ENCODE data around the gene EARS2. TPM values are rescaled to one million over a fixed set of nuclear protein-coding genes. Genes with fewer than 3 reads are reported as not detected.

Gene EARS2
- total and polyA plus RNA-seq, 2 of the 4 experiments (the other 2 are of a cell fraction) = 28.1 to 37.8 TPM

DNA sequence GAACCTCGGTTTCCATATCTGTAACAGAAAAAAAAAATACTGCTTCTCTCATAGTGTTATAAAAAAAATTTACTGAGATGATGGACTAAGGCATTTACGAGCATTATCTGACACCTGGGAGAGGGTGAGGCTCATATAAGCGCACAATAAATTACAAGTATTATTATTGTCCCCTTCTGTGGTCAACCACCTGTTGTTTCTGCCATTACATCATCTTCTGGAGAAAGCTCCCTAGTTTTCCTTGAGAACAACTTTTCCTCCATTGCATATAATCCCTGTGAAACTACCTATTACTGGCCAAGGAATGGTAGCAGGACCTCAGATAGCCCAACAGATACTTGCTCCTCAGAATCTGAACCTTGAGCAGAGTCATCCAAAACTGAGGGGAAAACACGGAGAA is 35.2 kb downstream of the EARS2 start:
- Histone ChIP-seq H3K4me2 (ENCODE audit: low read depth, low read length) (no peak overlapping the region), H3K23ac (ENCODE audit: low read depth, low read length) (no peak overlapping the region), H2BK5ac (ENCODE audit: low read depth, low read length, poor library complexity, severe bottlenecking) (no peak overlapping the region), H2AFZ (replicated peaks; ENCODE audit: low read length, poor library complexity) (no peak overlapping the region), H3K4ac (ENCODE audit: low read depth, low read length) (no peak overlapping the region), H3K18ac (ENCODE audit: low read depth, low read length) (no peak overlapping the region), H3K14ac (replicated peaks; ENCODE audit: low read depth, low read length) (no peak overlapping the region), H4K8ac (ENCODE audit: low read depth in 2 of 2, low read length in 2 of 2) (no peak overlapping the region), H3K36me3 (ENCODE audit: control insufficient read depth, insufficient read depth, low read length) (peaks cover 42% of the 10 kb centered on the region), H2AK9ac (replicated peaks; ENCODE audit: low read depth, low read length, poor library complexity) (no peak overlapping the region), H3K9me1 (ENCODE audit: insufficient read depth, low read length) (0 out of 2 replicates have a peak, but pooled peaks cover 4% of the 10 kb centered on the region), H3K4me1 (ENCODE audit: control insufficient read depth, insufficient read depth, low read length) (no peaks in the 10 kb centered on the region), H4K20me1 (ENCODE audit: insufficient read depth, low read length) (no peaks in the 10 kb centered on the region), H3K4me3 (ENCODE audit: insufficient read depth, low read depth, low read length) (no peak overlapping the region), H3K27ac (ENCODE audit: insufficient read depth, low read length) (no peak overlapping the region), H4K91ac (ENCODE audit: insufficient read depth, low read depth, low read length) (no peak overlapping the region), H3K79me1 (ENCODE audit: low read depth in 1 of 2, low read length in 2 of 2) (peaks cover 0 to 2% of the 10 kb centered on the region in 2 experiments; a peak in 1 of 4 replicates), H2BK15ac (ENCODE audit: low read depth, low read length) (no peak overlapping the region), H3K27me3 (ENCODE audit: control insufficient read depth, insufficient read depth, low read length) (no peaks in the 10 kb centered on the region), H2BK120ac (ENCODE audit: low read depth, low read length) (no peak overlapping the region), H2BK20ac (ENCODE audit: low read depth, low read length) (no peak overlapping the region), H2AK5ac (ENCODE audit: low read depth, low read length) (no peak overlapping the region), H3K9ac (ENCODE audit: low read depth, low read length) (no peak overlapping the region), H4K5ac (ENCODE audit: low read depth, low read length) (no peak overlapping the region), H3K56ac (ENCODE audit: extremely low read depth, insufficient read depth, low read length) (no peak overlapping the region), H3K9me3 (ENCODE audit: control insufficient read depth, insufficient read depth, low read length) (no peaks in the 10 kb centered on the region)
- POLR2A ChIA-PET (ENCODE audit: unreplicated experiment) = no interaction called here
- WGBS, 2 experiments (ENCODE audit: extremely low coverage in 2 of 2, insufficient read length in 1 of 2) = 100% methylated on average over 2 of the region's 4 CpGs; no CpG with 5 or more reads in 1 of the 2 experiments
- no peak for ATAC-seq (ENCODE audit: low read depth)
- TF ChIP-seq NFE2L2 (IDR thresholded peaks at IDR 0.05; ENCODE audit: low read depth, low read length) (no peak), MAZ (IDR thresholded peaks at IDR 0.05; ENCODE audit: borderline replicate concordance, low read depth, low read length) (no peak)
- TF ChIP-seq, protein P1, sequence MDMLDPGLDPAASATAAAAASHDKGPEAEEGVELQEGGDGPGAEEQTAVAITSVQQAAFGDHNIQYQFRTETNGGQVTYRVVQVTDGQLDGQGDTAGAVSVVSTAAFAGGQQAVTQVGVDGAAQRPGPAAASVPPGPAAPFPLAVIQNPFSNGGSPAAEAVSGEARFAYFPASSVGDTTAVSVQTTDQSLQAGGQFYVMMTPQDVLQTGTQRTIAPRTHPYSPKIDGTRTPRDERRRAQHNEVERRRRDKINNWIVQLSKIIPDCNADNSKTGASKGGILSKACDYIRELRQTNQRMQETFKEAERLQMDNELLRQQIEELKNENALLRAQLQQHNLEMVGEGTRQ (IDR thresholded peaks at IDR 0.05; ENCODE audit: low read depth, low read length) = no peak
- CTCF ChIA-PET = interaction anchor here (0.6 to 0.9 kb wide), 2 partner anchors 11 to 190 kb away, joined by 3 read pairs; no protein-coding TSS in a partner anchor
- no peak for DNase-seq
- BruUV-seq (replicated peaks) = no TSS peak
- intact Hi-C loops (cut with micrococcal nuclease) (no loop called here), dilution Hi-C loops (cut with HindIII; ENCODE audit: low sequenced_read_pairs, unreplicated experiment) (no loop called here), in situ Hi-C loops (cut with MboI; ENCODE audit: low sequenced_read_pairs) (loop anchor here (5.0 kb wide), 1 partner anchor 50 kb away; no protein-coding TSS in a partner anchor)
